Pancreas (tissue), 10 donors: ENCODE results near the gene LYRM2. TPM values are rescaled to one million over a fixed set of nuclear protein-coding genes. Genes with fewer than 3 reads are reported as not detected.
A peak's percentile ranks its signal among the peaks of the same experiment; 100 is the strongest.

Source experiments
- ATAC-seq, 4 donors: fragments of 200-7000 bp; cut with Tn5 transposase; one replicate each; pipeline versions ENCODE4 v1.8.0 to v1.9.1; 2020; ENCODE audit warnings: mild to moderate bottlenecking in 4 of 4, moderate library complexity in 4 of 4
- DNase-seq, 6 donors: peaks; one replicate each; pipeline ENCODE4 v3.0.0-alpha.2; 2020
- FAIRE-seq: peaks from 2 replicates; lab custom pipeline; 2012; peaks lifted over from hg19 to GRCh38; lab: Jason Lieb, UNC
- H3K27ac ChIP-seq, 4 donors: fragments of 200-600 bp; sonication (generic); 1 replicate in 3 of 4; 2 replicates in 1 of 4; pipeline versions ENCODE4 v1.5.0 to v1.8.0; 2020
- H3K27me3 ChIP-seq, 4 donors: fragments of 200-600 bp; one replicate each; pipeline ENCODE4 v1.8.0; 2021
- H3K36me3 ChIP-seq, 3 donors: fragments of 200-600 bp; sonication (generic) in 1 of 3; one replicate each; pipeline versions ENCODE4 v1.5.0 to v1.8.0; 2020 to 2021
- H3K4me1 ChIP-seq, 3 donors: fragments of 200-600 bp; one replicate each; pipeline ENCODE4 v1.8.0; 2021
- H3K4me3 ChIP-seq, 4 donors: fragments of 200-600 bp; sonication (generic) in 2 of 4; one replicate each; pipeline versions ENCODE4 v1.5.0 to v1.8.0; 2020 to 2021
- H3K9me3 ChIP-seq, 4 donors: fragments of 200-600 bp; one replicate each; pipeline ENCODE4 v1.8.0; 2021
- CTCF ChIP-seq, 4 donors: fragments of 200-600 bp; sonication (generic) in 3 of 4; IDR thresholded peaks; one replicate each; pipeline versions ENCODE4 v1.5.0 to v1.8.0; 2021; ENCODE audit warnings: antibody characterized with exemption in 4 of 4
- WGBS, 2 donors: extraction: QIAGEN DNeasy Blood & Tissue Kit; methylation state at CpG; one replicate each; pipeline ENCODE4 v1.1.7; 2013; 5-methylcytosine and 5-hydroxymethylcytosine counted together
- intact Hi-C, 3 donors: fragments of 100-400 bp; cut with DNase I; formaldehyde crosslinking; loops; one replicate each; pipeline versions ENCODE4 v1.11.1 to v1.14.2; 2022
- polyA plus RNA-seq, 2 donors: library from polyadenylated mRNA; stranded (reverse); fragments of 200-250 nt; gene quantifications; one replicate each; pipeline ENCODE4 v1.2.3, GENCODE V29; 2013
- total RNA-seq, 6 donors: library from RNA; stranded (reverse); fragmentation: NEBNext Ultra II Directional in 4 of 6; extraction: Animal tissue kit (Norgen Biotek cat#: 25700) in 4 of 6; gene quantifications; one replicate each; pipeline versions ENCODE4 v1.2.1 to v1.2.4, GENCODE V29; 2021 to 2023
- donor health status: healthy with polysubstance abuse.
- donor health status: DM: no; HTN: no; CAD: no; lungs with moderate emphysema.
- donor health status: DM: no; HTN: no; CAD: no.
- donor health status: control.
- donor health status: control.
- donor health status: Bipolar disorder and iron deficiency.
- donor health status: DM: yes; HTN: yes; CAD: no.
- donor health status: DM: no; HTN: no; CAD: no.
- donor health status: DM: no; HTN: no; CAD: no.
- donor health status: DM: yes; HTN: yes; CAD: no.

Gene LYRM2
- total and polyA plus RNA-seq, 8 donors = 6.5 to 17.6 (median 15.7) TPM

DNA sequence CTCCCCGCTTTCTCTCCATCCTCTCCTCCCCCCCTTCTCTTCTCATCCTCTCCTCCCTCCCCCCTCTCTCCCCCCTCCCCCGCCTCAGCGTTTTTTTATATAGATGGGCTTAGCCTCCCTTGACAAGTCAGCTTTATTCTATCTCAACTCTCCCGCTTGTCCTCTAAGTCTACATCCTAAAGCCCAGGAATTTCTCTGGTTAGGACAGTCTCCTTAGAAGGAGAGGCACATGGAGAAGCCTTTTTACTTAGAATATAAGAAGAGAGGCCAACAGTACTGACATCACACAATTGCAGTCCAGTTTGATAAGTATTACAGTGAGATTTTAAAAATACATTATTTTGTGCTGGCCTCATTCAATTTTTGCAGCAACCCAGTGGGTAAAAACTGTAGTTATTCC is 83.5 kb downstream of the LYRM2 start:
- no peaks in the 10 kb centered on the region for H3K9me3 ChIP-seq
- no peak for FAIRE-seq
- H3K4me1 ChIP-seq = no peaks in the 10 kb centered on the region
- no peak for TF ChIP-seq CTCF (IDR thresholded peaks at IDR 0.05)
- H3K27ac ChIP-seq = no peak overlapping the region
- 81 to 82% methylated on average over 4 of the region's 4 CpGs for WGBS, 2 donors
- intact Hi-C loops = no loop called here
- no peaks in the 10 kb centered on the region for H3K27me3 ChIP-seq
- DNase-seq = no peak
- H3K36me3 ChIP-seq = no peaks in the 10 kb centered on the region
- H3K4me3 ChIP-seq = no peak overlapping the region
- no peak for ATAC-seq

DNA sequence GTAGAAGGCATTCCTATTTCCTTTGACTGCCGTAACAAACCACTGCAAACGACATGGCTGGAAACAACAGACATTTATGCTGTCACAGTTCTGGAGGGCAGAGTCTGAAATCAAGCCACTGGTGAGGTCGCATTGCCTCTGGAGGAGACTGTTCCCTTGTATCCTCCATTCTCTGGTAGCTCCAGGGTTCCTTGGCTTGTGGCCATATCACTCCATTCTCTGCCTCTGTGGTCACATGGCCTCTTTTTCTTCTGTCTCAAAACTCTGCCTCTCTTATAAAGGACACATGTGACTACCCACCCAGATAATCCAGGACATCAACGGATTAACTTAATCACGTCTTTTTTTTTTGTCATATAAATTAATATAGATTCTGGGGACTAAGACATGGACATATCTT is 84.4 kb downstream of the LYRM2 start:
- ATAC-seq (no peak), DNase-seq (no peak), FAIRE-seq (no peak)
- TF ChIP-seq CTCF (IDR thresholded peaks at IDR 0.05) = no peak
- Histone ChIP-seq H3K27ac (no peak overlapping the region), H3K27me3 (no peaks in the 10 kb centered on the region), H3K9me3 (no peaks in the 10 kb centered on the region), H3K4me3 (no peak overlapping the region), H3K36me3 (no peaks in the 10 kb centered on the region), H3K4me1 (no peaks in the 10 kb centered on the region)
- intact Hi-C loops = no loop called here
- 86 to 95% methylated on average over 5 of the region's 5 CpGs for WGBS, 2 donors

GRCh38 chr6:89553431-89553830 is 85.1 kb downstream of the LYRM2 start:
- no peak for FAIRE-seq
- Histone ChIP-seq H3K27me3 (no peaks in the 10 kb centered on the region), H3K4me3 (no peak overlapping the region), H3K27ac (no peak overlapping the region), H3K4me1 (no peaks in the 10 kb centered on the region), H3K9me3 (no peaks in the 10 kb centered on the region), H3K36me3 (no peaks in the 10 kb centered on the region)
- intact Hi-C loops = no loop called here
- 92 to 95% methylated on average over 5 of the region's 5 CpGs for WGBS, 2 donors
- DNase-seq = no peak
- ATAC-seq = no peak
- TF ChIP-seq CTCF (IDR thresholded peaks at IDR 0.05) = no peak

- Histone ChIP-seq H3K36me3 (no peaks in the 10 kb centered on the region), H3K4me1 (no peaks in the 10 kb centered on the region), H3K27me3 (no peaks in the 10 kb centered on the region), H3K9me3 (no peaks in the 10 kb centered on the region), H3K4me3 (no peak overlapping the region), H3K27ac (no peak overlapping the region)
- DNase-seq (peak in 2 of 6 donors; percentile 26 to 53), ATAC-seq (no peak), FAIRE-seq (no peak)
- 82 to 84% methylated on average over 5 of the region's 5 CpGs for whole genome bisulfite sequencing, 2 donors
- TF ChIP-seq CTCF (IDR thresholded peaks at IDR 0.05) = no peak
- intact Hi-C loops = no loop called here
These were observed 91.3 kb downstream of the LYRM2 start for GRCh38 chr6:89547281-89547680.

GRCh38 chr6:89542866-89543265 is 95.7 kb downstream of the LYRM2 start:
- no peak for FAIRE-seq
- H3K36me3 ChIP-seq = no peaks in the 10 kb centered on the region

More at GRCh38 chr6:89542866-89543265, 95.7 kb downstream of the LYRM2 start:
- no peaks in the 10 kb centered on the region for H3K4me1 ChIP-seq
- H3K27ac ChIP-seq = no peak overlapping the region
- no peaks in the 10 kb centered on the region for H3K9me3 ChIP-seq
- DNase-seq = no peak
- H3K27me3 ChIP-seq = no peaks in the 10 kb centered on the region
- 33 to 41% methylated on average over 3 of the region's 3 CpGs for WGBS, 2 donors
- intact Hi-C loops = no loop called here
- ATAC-seq = no peak
- H3K4me3 ChIP-seq = no peak overlapping the region
- no peak for TF ChIP-seq CTCF (IDR thresholded peaks at IDR 0.05)
